ENCODE results near the gene NPAS4.

DNA sequence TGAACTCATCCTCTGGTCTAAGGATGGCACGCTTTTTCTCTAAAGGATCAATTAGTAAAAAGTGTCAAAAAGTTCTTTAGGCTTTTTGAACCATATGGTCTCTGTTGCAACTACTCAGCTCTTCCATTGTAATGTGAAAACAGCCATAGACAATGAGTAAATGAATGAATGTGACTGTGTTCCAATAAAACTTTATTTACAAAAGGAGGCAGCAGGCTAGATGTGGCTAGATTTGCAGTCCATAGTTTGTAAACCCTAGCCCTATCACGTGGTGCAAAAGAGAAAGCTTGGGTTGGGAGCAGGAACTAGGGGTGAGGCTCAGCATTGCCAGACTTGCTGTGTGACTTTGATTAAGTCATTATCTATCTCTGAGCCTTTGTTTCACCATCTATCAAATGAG, 5.4 kb upstream of the NPAS4 start:
- TF ChIP-seq, protein P1, sequence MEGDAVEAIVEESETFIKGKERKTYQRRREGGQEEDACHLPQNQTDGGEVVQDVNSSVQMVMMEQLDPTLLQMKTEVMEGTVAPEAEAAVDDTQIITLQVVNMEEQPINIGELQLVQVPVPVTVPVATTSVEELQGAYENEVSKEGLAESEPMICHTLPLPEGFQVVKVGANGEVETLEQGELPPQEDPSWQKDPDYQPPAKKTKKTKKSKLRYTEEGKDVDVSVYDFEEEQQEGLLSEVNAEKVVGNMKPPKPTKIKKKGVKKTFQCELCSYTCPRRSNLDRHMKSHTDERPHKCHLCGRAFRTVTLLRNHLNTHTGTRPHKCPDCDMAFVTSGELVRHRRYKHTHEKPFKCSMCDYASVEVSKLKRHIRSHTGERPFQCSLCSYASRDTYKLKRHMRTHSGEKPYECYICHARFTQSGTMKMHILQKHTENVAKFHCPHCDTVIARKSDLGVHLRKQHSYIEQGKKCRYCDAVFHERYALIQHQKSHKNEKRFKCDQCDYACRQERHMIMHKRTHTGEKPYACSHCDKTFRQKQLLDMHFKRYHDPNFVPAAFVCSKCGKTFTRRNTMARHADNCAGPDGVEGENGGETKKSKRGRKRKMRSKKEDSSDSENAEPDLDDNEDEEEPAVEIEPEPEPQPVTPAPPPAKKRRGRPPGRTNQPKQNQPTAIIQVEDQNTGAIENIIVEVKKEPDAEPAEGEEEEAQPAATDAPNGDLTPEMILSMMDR (IDR thresholded peaks at IDR 0.05; ENCODE audit: insufficient read depth, low read length, poor library complexity, severe bottlenecking): no peak
- TF ChIP-seq EZH2phosphoT487 (conservative IDR thresholded peaks at IDR 0.05; ENCODE audit: low read length): no peak
